Mucosa of descending colon (tissue), 3 donors: ENCODE data around the gene IPO4. TPM values are rescaled to one million over a fixed set of nuclear protein-coding genes. Genes with fewer than 3 reads are reported as not detected.

Source experiments
- ATAC-seq: fragments of 200-7000 bp; cut with Tn5 transposase; one replicate; pipeline ENCODE4 v1.9.1; 2020; ENCODE audit warnings: mild to moderate bottlenecking, moderate library complexity
- DNase-seq, 3 donors: peaks; one replicate each; pipeline ENCODE4 v3.0.0-alpha.2; 2020
- H3K36me3 ChIP-seq: fragments of 200-600 bp; one replicate; pipeline ENCODE4 v1.8.0; 2021; ENCODE audit warnings: low read depth, mild to moderate bottlenecking
- H3K4me1 ChIP-seq: fragments of 200-600 bp; one replicate; pipeline ENCODE4 v1.8.0; 2021; ENCODE audit warnings: low read depth, mild to moderate bottlenecking
- H3K4me3 ChIP-seq: fragments of 200-600 bp; one replicate; pipeline ENCODE4 v1.8.0; 2021; ENCODE audit warnings: mild to moderate bottlenecking
- H3K9me3 ChIP-seq: fragments of 200-600 bp; one replicate; pipeline ENCODE4 v1.8.0; 2021; ENCODE audit warnings: mild to moderate bottlenecking
- CTCF ChIP-seq: fragments of 200-600 bp; IDR thresholded peaks from one replicate; pipeline ENCODE4 v1.8.0; 2022; ENCODE audit warnings: antibody characterized with exemption, mild to moderate bottlenecking
- intact Hi-C, 2 donors: fragments of 100-400 bp; cut with DNase I in 1 of 2; cut with micrococcal nuclease in 1 of 2; formaldehyde crosslinking; loops; one replicate each; pipeline versions ENCODE4 v1.11.0 to v1.11.1; 2022; cut with DNase I, micrococcal nuclease
- total RNA-seq, 3 donors: library from RNA; stranded (reverse); fragmentation: NEBNext Ultra II Directional in 2 of 3; extraction: Animal tissue kit (Norgen Biotek cat#: 25700) in 2 of 3; gene quantifications; one replicate each; pipeline versions ENCODE4 v1.2.1 to v1.2.4, GENCODE V29; 2021 to 2023
- donor health status: DM: no; HTN: no; CAD: no; lungs with moderate emphysema.
- donor health status: DM: no; HTN: no; CAD: no.
- donor health status: DM: no; HTN: yes; CAD: no.

IPO4 gene
- total RNA-seq, 3 donors from 2014 or later, result 23.2 to 29.3 (median 26.8) TPM

- no peak for TF ChIP-seq CTCF
- H3K4me3 ChIP-seq, result no peak overlapping the region
- intact Hi-C loops, result no loop called here
- H3K4me1 ChIP-seq, result peaks cover 21% of the 10 kb centered on the region
- ATAC-seq, result no peak
- DNase-seq, result no peak
- no peaks in the 10 kb centered on the region for H3K9me3 ChIP-seq
- peaks cover 3% of the 10 kb centered on the region for H3K36me3 ChIP-seq
Measured at GRCh38 chr14:24150061-24150460, 38.6 kb downstream of the IPO4 start.

GRCh38 chr14:24149302-24149969 lies 39.2 kb downstream of the IPO4 start:
- DNase-seq, result no peak
- no peak for TF ChIP-seq CTCF
- ATAC-seq, result no peak
- peaks cover 23% of the 10 kb centered on the region for H3K4me1 ChIP-seq
- H3K9me3 ChIP-seq, result no peaks in the 10 kb centered on the region
- H3K36me3 ChIP-seq, result peaks cover 3% of the 10 kb centered on the region
- H3K4me3 ChIP-seq, result no peak overlapping the region
- intact Hi-C loops, result no loop called here

GRCh38 chr14:24147761-24148428 lies 40.7 kb downstream of the IPO4 start:
- H3K4me3 ChIP-seq, result peak overlapping the region; percentile 84
- intact Hi-C loops, result no loop called here
- peak; percentile 1 for ATAC-seq
- H3K36me3 ChIP-seq, result peaks cover 3% of the 10 kb centered on the region
- no peak for DNase-seq
- H3K4me1 ChIP-seq, result peaks cover 23% of the 10 kb centered on the region
- TF ChIP-seq CTCF, result no peak
- H3K9me3 ChIP-seq, result no peaks in the 10 kb centered on the region

GRCh38 chr14:24146978-24147760 lies 41.4 kb downstream of the IPO4 start, which contains the start of gene RNF31:
Gene RNF31 (plus strand): TSS chr14:24147498. CDS start chr14:24147699, 201 bp downstream.
- H3K4me1 ChIP-seq, result peaks cover 30% of the 10 kb centered on the region
- intact Hi-C loops, result no loop called here

More at GRCh38 chr14:24146978-24147760, 41.4 kb downstream of the IPO4 start, which contains the start of gene RNF31:
- peak within 1 kb of the TSS; percentile 84 for H3K4me3 ChIP-seq
- H3K36me3 ChIP-seq, result peaks cover 3% of the 10 kb centered on the region
- ATAC-seq (peak; percentile 92), DNase-seq (peak; percentile 97 to 99 (median 99))
- no peaks in the 10 kb centered on the region for H3K9me3 ChIP-seq
- TF ChIP-seq CTCF, result peak; percentile 24
